PC-3 (cell line): ENCODE data around the gene NUDT11. TPM values are rescaled to one million over a fixed set of nuclear protein-coding genes. Genes with fewer than 3 reads are reported as not detected.

Experiments
- ATAC-seq: fragments of 200-7000 bp; cut with Tn5 transposase; 2 replicates; pipeline ENCODE4 v1.9.1; 2020; ENCODE audit warnings: mild to moderate bottlenecking, moderate library complexity
- BruUV-seq: library from RNA; stranded (reverse); fragments of 400-500 nt; replicated peaks from 2 replicates; lab custom pipeline; 2021; lab: Mats Ljungman, UMichigan
- CTCF ChIA-PET: fragments of 300-600 bp; sonication (Branson Sonifier 250); formaldehyde crosslinking; loops from one replicate; lab custom pipeline; 2022; ENCODE audit warnings: antibody characterized with exemption; lab: Charles Lee
- POLR2A ChIA-PET: fragments of 300-600 bp; sonication (Branson Sonifier 250); formaldehyde crosslinking; loops from one replicate; lab custom pipeline; 2022; ENCODE audit warnings: antibody characterized with exemption; ENCODE audit not compliant: unreplicated experiment; lab: Charles Lee
- DNase-seq: peaks from one replicate; pipeline ENCODE4 v3.0.0-alpha.2; 2015
- H2AFZ ChIP-seq: fragments of 300-600 bp; sonication (generic); 2 replicates; pipeline ENCODE4 v1.6.0; 2016; ENCODE audit warnings: antibody characterized with exemption, low read length
- H3F3A ChIP-seq: fragments of 300-600 bp; sonication (generic); one replicate; pipeline ENCODE4 v1.6.0; 2017; ENCODE audit warnings: antibody characterized with exemption, low read length, control low read depth, mild to moderate bottlenecking; ENCODE audit not compliant: unreplicated experiment
- H3K27ac ChIP-seq: fragments of 300-600 bp; sonication (generic); 2 replicates; pipeline ENCODE4 v1.5.1; 2016; ENCODE audit warnings: mild to moderate bottlenecking, low read length
- H3K27me3 ChIP-seq: fragments of 300-600 bp; sonication (generic); 2 replicates; pipeline ENCODE4 v1.6.1; 2016; ENCODE audit warnings: low read length, mixed read lengths
- H3K36me3 ChIP-seq: fragments of 300-600 bp; sonication (generic); 2 replicates; pipeline ENCODE4 v1.6.1; 2016; ENCODE audit warnings: low read depth, mixed run types, low read length, mixed read lengths
- H3K4me1 ChIP-seq: fragments of 300-600 bp; sonication (generic); 2 replicates; pipeline ENCODE4 v1.5.1; 2016; ENCODE audit warnings: low read length; ENCODE audit not compliant: insufficient read depth
- H3K4me2 ChIP-seq: fragments of 300-600 bp; sonication (generic); 2 replicates; pipeline ENCODE4 v1.6.0; 2016; ENCODE audit warnings: low read length
- H3K4me3 ChIP-seq: fragments of 300-600 bp; sonication (generic); 2 replicates; pipeline ENCODE4 v1.5.1; 2016; ENCODE audit warnings: mild to moderate bottlenecking, low read length, mixed read lengths
- H3K79me2 ChIP-seq: fragments of 300-600 bp; sonication (generic); 2 replicates; pipeline ENCODE4 v1.6.1; 2017; ENCODE audit warnings: low read length, mixed read lengths
- H3K9ac ChIP-seq: fragments of 300-600 bp; sonication (generic); 2 replicates; pipeline ENCODE4 v1.6.0; 2016; ENCODE audit warnings: mild to moderate bottlenecking, low read length
- H3K9me2 ChIP-seq: fragments of 300-600 bp; sonication (generic); replicated peaks from 2 replicates; pipeline ENCODE4 v1.6.1; 2016; ENCODE audit warnings: mixed run types, low read length, mixed read lengths
- H3K9me3 ChIP-seq: fragments of 300-600 bp; sonication (generic); 2 replicates; pipeline ENCODE4 v1.6.1; 2016; ENCODE audit warnings: low read length, mixed read lengths
- H4K20me1 ChIP-seq: fragments of 300-600 bp; sonication (generic); 2 replicates; pipeline ENCODE4 v1.6.1; 2016; ENCODE audit warnings: low read length, mixed read lengths
- EZH2 ChIP-seq: fragments of 300-600 bp; sonication (generic); IDR thresholded peaks from one replicate; pipeline ENCODE4 v1.6.1; 2017; ENCODE audit warnings: antibody characterized with exemption, mild to moderate bottlenecking, low read length; ENCODE audit not compliant: unreplicated experiment
- EZH2phosphoT487 ChIP-seq: fragments of 300-600 bp; sonication (generic); IDR thresholded peaks from 2 replicates; pipeline ENCODE4 v1.6.1; 2018; ENCODE audit warnings: mild to moderate bottlenecking, antibody characterized with exemption, low read length, borderline replicate concordance
- intact Hi-C: fragments of 100-400 bp; cut with micrococcal nuclease; formaldehyde crosslinking; loops from 2 replicates; pipeline ENCODE4 v1.9.0; 2023
- total RNA-seq: library from RNA; depleted of rRNA; stranded (reverse); fragments of >200 nt; gene quantifications from 2 replicates; pipeline ENCODE4 v1.2.3, GENCODE V29; 2014
- TF ChIP-seq, protein P1 (sequence below): fragments of 300-600 bp; sonication (generic); conservative IDR thresholded peaks from 2 replicates; pipeline ENCODE4 v1.5.1; 2017; ENCODE audit warnings: antibody characterized with exemption, low read depth, mild to moderate bottlenecking, low read length

The NUDT11 gene
- total RNA-seq, 1 experiment from 2014 or later, result 2.4 TPM

DNA sequence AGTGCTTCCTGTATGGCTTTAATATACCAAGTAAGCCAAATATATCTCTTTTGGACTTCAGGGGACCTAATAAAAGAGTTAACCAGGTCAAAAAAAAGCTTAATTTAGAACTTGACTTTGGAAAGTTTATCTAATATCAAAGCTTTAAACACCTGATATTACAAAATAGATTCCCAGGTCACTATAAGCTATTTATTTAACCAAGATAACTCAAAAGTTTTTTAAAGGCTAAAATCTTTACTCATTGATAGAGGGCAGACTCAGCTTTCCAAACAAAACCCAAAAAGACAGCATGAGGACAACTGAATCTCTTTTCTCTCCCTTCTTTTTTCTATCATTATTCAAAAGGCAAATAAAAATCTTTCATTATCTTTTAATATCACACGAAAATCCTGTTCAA is 19.5 kb downstream of the NUDT11 start:
- CTCF ChIA-PET, result no interaction called here
- Histone ChIP-seq H3K79me2 (no peaks in the 10 kb centered on the region), H3K27me3 (no peaks in the 10 kb centered on the region; the same call in 1 of the 2 replicates), H3K36me3 (no peaks in the 10 kb centered on the region), H3K9me2 (no peaks in the 10 kb centered on the region), H3F3A (no peaks in the 10 kb centered on the region), H4K20me1 (no peaks in the 10 kb centered on the region), H3K9me3 (no peaks in the 10 kb centered on the region), H3K4me2 (no peak overlapping the region), H3K27ac (no peak overlapping the region), H3K4me1 (no peaks in the 10 kb centered on the region), H2AFZ (no peak overlapping the region), H3K4me3 (no peak overlapping the region), H3K9ac (no peak overlapping the region)
- DNase-seq (no peak), ATAC-seq (no peak)
- intact Hi-C loops, result no loop called here
- no TSS peak for BruUV-seq
- POLR2A ChIA-PET, result no interaction called here
- TF ChIP-seq, protein P1, sequence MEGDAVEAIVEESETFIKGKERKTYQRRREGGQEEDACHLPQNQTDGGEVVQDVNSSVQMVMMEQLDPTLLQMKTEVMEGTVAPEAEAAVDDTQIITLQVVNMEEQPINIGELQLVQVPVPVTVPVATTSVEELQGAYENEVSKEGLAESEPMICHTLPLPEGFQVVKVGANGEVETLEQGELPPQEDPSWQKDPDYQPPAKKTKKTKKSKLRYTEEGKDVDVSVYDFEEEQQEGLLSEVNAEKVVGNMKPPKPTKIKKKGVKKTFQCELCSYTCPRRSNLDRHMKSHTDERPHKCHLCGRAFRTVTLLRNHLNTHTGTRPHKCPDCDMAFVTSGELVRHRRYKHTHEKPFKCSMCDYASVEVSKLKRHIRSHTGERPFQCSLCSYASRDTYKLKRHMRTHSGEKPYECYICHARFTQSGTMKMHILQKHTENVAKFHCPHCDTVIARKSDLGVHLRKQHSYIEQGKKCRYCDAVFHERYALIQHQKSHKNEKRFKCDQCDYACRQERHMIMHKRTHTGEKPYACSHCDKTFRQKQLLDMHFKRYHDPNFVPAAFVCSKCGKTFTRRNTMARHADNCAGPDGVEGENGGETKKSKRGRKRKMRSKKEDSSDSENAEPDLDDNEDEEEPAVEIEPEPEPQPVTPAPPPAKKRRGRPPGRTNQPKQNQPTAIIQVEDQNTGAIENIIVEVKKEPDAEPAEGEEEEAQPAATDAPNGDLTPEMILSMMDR, result no peak
- TF ChIP-seq EZH2, result no peak
- TF ChIP-seq EZH2phosphoT487, result no peak

DNA sequence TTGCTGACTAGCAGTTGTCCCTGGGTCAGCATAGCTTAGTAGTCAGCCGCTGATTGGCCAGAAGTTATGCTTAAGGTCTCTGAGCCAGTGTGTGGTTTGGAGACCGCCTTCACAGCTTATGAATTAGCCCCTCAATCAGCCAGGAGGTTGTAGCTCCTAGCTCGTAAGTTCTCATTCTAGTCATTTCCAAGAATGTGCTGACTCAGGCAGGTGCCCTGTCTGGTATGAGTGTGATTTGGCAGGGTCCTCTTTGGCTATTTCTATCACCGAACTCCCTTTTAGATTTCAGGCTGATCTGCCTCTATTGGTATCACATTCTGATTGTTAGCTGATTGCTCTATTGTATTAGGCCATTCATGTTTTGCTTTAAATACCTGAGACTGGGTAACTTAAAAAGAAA is 33.1 kb downstream of the NUDT11 start:
- Histone ChIP-seq H3K27me3 (no peaks in the 10 kb centered on the region), H3K9me2 (no peaks in the 10 kb centered on the region), H2AFZ (no peak overlapping the region), H3K4me2 (no peak overlapping the region), H3K79me2 (no peaks in the 10 kb centered on the region), H3K4me1 (no peaks in the 10 kb centered on the region), H3F3A (no peaks in the 10 kb centered on the region), H3K9me3 (no peaks in the 10 kb centered on the region), H3K36me3 (no peaks in the 10 kb centered on the region), H4K20me1 (no peaks in the 10 kb centered on the region), H3K27ac (no peak overlapping the region), H3K9ac (no peak overlapping the region), H3K4me3 (no peak overlapping the region)
- POLR2A ChIA-PET, result no interaction called here
- no TSS peak for BruUV-seq
- intact Hi-C loops, result no loop called here
- CTCF ChIA-PET, result no interaction called here
- ATAC-seq (no peak), DNase-seq (no peak)
- TF ChIP-seq EZH2, result no peak
- TF ChIP-seq, protein P1, result no peak
- TF ChIP-seq EZH2phosphoT487, result no peak
